K562 (cell line): Measurements from ENCODE around the gene PRKACA. TPM values are rescaled to one million over a fixed set of nuclear protein-coding genes. Genes with fewer than 3 reads are reported as not detected.

Source experiments
- CHD7 ChIP-seq: fragments of 200-600 bp; sonication (generic); IDR thresholded peaks from one replicate; pipeline ENCODE4 v1.6.1; 2012; ENCODE audit warnings: mild to moderate bottlenecking, low read depth, low read length, inconsistent platforms
- CREB3 ChIP-seq: fragments of 450-650 bp; conservative IDR thresholded peaks from 2 replicates; pipeline ENCODE4 v1.6.1; 2016; ENCODE audit warnings: missing genetic modification characterization, low read depth, mild to moderate bottlenecking, missing compliant biosample characterization, moderate library complexity
- CTCFL ChIP-seq: IDR thresholded peaks from 2 replicates; pipeline ENCODE4 v1.6.1; 2011; ENCODE audit warnings: borderline replicate concordance, low read depth, mild to moderate bottlenecking, moderate library complexity, low read length; ENCODE audit not compliant: insufficient read depth, poor library complexity, severe bottlenecking
- HDAC1 ChIP-seq, 2 experiments: fragments of 450-650 bp; IDR thresholded peaks; 2 replicates each; pipeline ENCODE4 v1.6.1; 2016 to 2017; ENCODE audit warnings: inconsistent platforms in 1 of 2, mild to moderate bottlenecking in 1 of 2, moderate library complexity in 1 of 2
- JUND ChIP-seq, 2 experiments: IDR thresholded peaks; 2 replicates in 1 of 2; 3 replicates in 1 of 2; pipeline ENCODE4 v1.6.1; 2011; ENCODE audit warnings: borderline replicate concordance in 2 of 2, low read depth in 2 of 2, low read length in 2 of 2, improper control_type of control experiment in 1 of 2, missing biosample characterization in 1 of 2, missing genetic modification characterization in 1 of 2, missing genetic modification reagents in 1 of 2
- KLF16 ChIP-seq: IDR thresholded peaks from 2 replicates; pipeline ENCODE4 v1.6.1; 2016; ENCODE audit warnings: antibody characterized with exemption
- MAZ ChIP-seq, 2 experiments: fragments of 450-650 bp in 1 of 2; sonication (generic) in 1 of 2; formaldehyde crosslinking; IDR thresholded peaks in 1 of 2; conservative IDR thresholded peaks in 1 of 2; 2 replicates each; pipeline versions ENCODE4 v1.4.0 to v1.5.0; 2020; ENCODE audit warnings: mild to moderate bottlenecking in 1 of 2, missing genetic modification reagents in 1 of 2
- RFX1 ChIP-seq: fragments of 450-650 bp; IDR thresholded peaks from 2 replicates; pipeline ENCODE4 v1.6.1; 2016; ENCODE audit warnings: mild to moderate bottlenecking, moderate library complexity
- TRIM24 ChIP-seq, 2 experiments: fragments of 450-650 bp; IDR thresholded peaks; 2 replicates each; pipeline ENCODE4 v1.6.1; 2016
- ZFX ChIP-seq: sonication (generic); formaldehyde crosslinking; IDR thresholded peaks from 2 replicates; pipeline ENCODE4 v1.8.0; 2022; ENCODE audit warnings: mild to moderate bottlenecking, missing genetic modification reagents, moderate library complexity
- polyA plus RNA-seq, 8 experiments: library from polyadenylated mRNA; depleted of rRNA in 4 of 8; stranded (reverse) in 5 of 8; unstranded in 3 of 8; fragments of >200 nt; fragmentation: Nextera tagmentation in 2 of 8; fragmentation: Illumina TruSeq in 1 of 8; extraction: Ambion mirVana in 2 of 8; extraction: Trizol in 1 of 8; gene quantifications; 2 replicates each; pipeline versions ENCODE4 v1.2.1 to v1.2.3, GENCODE V29; 2011 to 2014; ENCODE audit warnings: inconsistent platforms in 1 of 8, missing spikeins in 1 of 8
- total RNA-seq, 7 experiments: library from RNA; depleted of rRNA in 6 of 7; stranded (reverse); fragments of >200 nt in 6 of 7; fragmentation: Illumina TruSeq in 2 of 7; extraction: Trizol in 2 of 7; gene quantifications; 2 replicates each; pipeline versions ENCODE4 v1.2.1 to v1.2.3, GENCODE V29; 2011 to 2021; ENCODE audit warnings: low replicate concordance in 1 of 7

PRKACA gene
- total and polyA plus RNA-seq, 9 of the 15 experiments (the other 6 are each of a cell fraction or from before 2014, with no cell fraction given) = 1.2 to 63.1 (median 13.0) TPM

GRCh38 chr19:14048443-14049153 lies 69.0 kb downstream of the PRKACA start (continued):
- TF ChIP-seq CHD7 (no peak), MAZ (CRISPR knock-in tag; conservative IDR thresholded peaks at IDR 0.05 in 1 of 2, IDR thresholded peaks at IDR 0.05 in 1 of 2) (0 out of 4 replicates have a peak, but pooled peaks of 1 of the 2 experiments have one; percentile 24), JUND (IDR thresholded peaks at IDR 0.05; ENCODE audit: borderline replicate concordance, low read depth, low read length) (peak; percentile 33; the same call in 1 of the 2 replicates), JUND (tag; IDR thresholded peaks at IDR 0.05; ENCODE audit: borderline replicate concordance, low read depth, low read length) (no peak; the same call in 2 of the 3 replicates), CTCFL (peak; percentile 11), HDAC1 (IDR thresholded peaks at IDR 0.05) (no peak), ZFX (CRISPR knock-in tag) (0 out of 2 replicates have a peak, but pooled peaks have one; percentile 11), KLF16 (peak; percentile 48), CREB3 (tag) (no peak), TRIM24 (IDR thresholded peaks at IDR 0.05) (peak in 1 of 2 experiments; percentile 41; a peak in 1 of 4 replicates), RFX1 (no peak)
